Lower leg skin (tissue), 4 donors: ENCODE results near the gene IRF2. TPM values are rescaled to one million over a fixed set of nuclear protein-coding genes. Genes with fewer than 3 reads are reported as not detected.
A peak's percentile ranks its signal among the peaks of the same experiment; 100 is the strongest.

Experiments used
- DNase-seq, 2 donors: peaks; one replicate each; pipeline ENCODE4 v3.0.0-alpha.2; 2019; ENCODE audit warnings: low spot score in 2 of 2
- H3K4me3 ChIP-seq: fragments of 200-600 bp; sonication (generic); 2 replicates; pipeline ENCODE4 v1.5.1; 2017; ENCODE audit warnings: mild to moderate bottlenecking, low read depth; ENCODE audit not compliant: poor library complexity, severe bottlenecking
- POLR2A ChIP-seq, 2 donors: fragments of 450-650 bp; IDR thresholded peaks; one replicate each; pipeline ENCODE4 v1.6.1; 2016 to 2017; ENCODE audit warnings: antibody characterized with exemption in 2 of 2, mild to moderate bottlenecking in 1 of 2, moderate library complexity in 1 of 2
- WGBS, 2 donors: methylation state at CpG; one replicate each; pipeline ENCODE4 v1.1.5; 2018; 5-methylcytosine and 5-hydroxymethylcytosine counted together
- intact Hi-C: fragments of 100-400 bp; cut with DNase I; formaldehyde crosslinking; loops from one replicate; pipeline ENCODE4 v1.15.0; 2023; ENCODE audit warnings: low total_unique reads
- total RNA-seq, 4 donors: library from RNA; depleted of rRNA; stranded (reverse); fragments of >200 nt; gene quantifications; one replicate each; pipeline ENCODE4 v1.1.0, GENCODE V29; 2016
- TF ChIP-seq, protein P1 (sequence below), 3 donors: fragments of 450-650 bp; IDR thresholded peaks; one replicate each; pipeline ENCODE4 v1.5.1; 2016; ENCODE audit warnings: antibody characterized with exemption in 3 of 3, mild to moderate bottlenecking in 3 of 3, moderate library complexity in 2 of 3

IRF2 gene
- total RNA-seq, 4 donors from 2014 or later: 31.6 to 44.0 (median 38.4) TPM

DNA sequence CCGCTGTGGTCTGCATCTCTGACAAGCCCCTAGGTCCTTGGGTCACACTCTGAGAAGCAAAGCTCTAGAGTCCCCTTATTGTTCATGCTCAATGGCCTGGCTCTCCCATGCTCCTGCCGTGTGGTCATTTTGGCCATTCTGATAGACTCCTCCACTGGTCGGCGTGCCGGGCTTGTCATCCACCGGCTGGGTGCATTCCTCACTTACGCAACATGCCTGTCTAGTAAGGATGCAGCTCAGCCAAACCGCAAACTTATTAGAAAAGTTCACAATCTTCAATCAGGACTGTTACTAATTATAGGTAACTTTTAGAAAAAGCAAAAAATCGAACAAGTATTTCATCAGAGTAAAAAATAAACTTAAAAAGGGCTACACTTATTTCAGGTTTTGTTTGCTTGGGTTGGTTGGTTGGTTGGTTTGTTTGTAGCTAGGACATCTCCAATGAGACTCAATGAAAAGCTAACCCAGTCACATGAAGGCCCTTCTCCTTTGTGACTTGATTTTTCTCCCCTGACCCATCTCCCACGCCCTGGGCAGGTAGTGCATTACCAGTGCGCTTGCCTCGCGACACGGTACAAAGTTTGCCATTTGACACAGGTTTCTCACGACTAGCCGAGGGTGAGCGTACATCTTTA is 41.0 kb downstream of the IRF2 start:
- H3K4me3 ChIP-seq: no peak overlapping the region
- intact Hi-C loops: no loop called here
- WGBS, 2 donors: 90 to 96% methylated on average over 17 of the region's 17 CpGs
- no peak for TF ChIP-seq POLR2A (IDR thresholded peaks at IDR 0.05)
- TF ChIP-seq, protein P1, sequence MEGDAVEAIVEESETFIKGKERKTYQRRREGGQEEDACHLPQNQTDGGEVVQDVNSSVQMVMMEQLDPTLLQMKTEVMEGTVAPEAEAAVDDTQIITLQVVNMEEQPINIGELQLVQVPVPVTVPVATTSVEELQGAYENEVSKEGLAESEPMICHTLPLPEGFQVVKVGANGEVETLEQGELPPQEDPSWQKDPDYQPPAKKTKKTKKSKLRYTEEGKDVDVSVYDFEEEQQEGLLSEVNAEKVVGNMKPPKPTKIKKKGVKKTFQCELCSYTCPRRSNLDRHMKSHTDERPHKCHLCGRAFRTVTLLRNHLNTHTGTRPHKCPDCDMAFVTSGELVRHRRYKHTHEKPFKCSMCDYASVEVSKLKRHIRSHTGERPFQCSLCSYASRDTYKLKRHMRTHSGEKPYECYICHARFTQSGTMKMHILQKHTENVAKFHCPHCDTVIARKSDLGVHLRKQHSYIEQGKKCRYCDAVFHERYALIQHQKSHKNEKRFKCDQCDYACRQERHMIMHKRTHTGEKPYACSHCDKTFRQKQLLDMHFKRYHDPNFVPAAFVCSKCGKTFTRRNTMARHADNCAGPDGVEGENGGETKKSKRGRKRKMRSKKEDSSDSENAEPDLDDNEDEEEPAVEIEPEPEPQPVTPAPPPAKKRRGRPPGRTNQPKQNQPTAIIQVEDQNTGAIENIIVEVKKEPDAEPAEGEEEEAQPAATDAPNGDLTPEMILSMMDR (IDR thresholded peaks at IDR 0.05): no peak
- DNase-seq: no peak

DNA sequence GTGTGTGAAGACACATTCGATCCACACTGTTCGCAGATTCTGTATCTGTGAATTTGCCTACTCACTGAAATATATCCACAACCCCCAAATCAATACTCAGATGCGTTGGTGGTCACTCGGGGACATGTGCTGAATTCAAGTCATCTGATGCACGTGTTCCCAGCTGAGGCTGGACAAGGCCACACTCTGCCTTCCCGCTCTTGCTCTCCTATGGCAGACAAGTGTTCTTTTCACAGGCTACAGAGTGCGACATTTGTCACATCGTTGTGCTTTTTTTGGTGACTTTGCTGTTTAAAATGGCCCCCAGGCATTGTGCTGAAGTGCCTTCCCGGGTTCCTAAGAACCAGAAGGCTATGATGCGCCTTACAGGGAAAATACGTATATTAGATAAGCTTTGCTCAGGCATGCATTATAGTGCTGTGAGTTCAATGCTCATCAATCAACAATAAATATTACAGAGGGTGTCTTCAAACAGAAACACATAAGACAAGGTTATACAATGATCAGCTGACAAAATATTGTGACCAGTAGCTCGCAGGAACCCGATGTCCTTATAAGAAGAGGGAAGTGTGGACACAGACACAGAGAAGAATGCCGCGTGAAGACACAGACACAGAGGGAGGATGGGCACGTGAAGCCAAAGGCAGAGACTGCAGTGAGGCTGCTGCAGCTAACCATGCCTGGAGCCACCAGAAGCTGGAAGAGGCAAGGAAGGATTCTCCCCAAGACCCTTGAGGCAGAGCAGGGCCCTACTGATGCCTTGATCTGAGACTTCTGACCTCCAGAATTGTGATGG is 42.0 kb downstream of the IRF2 start:
- DNase-seq: peak in 1 of 2 donors; percentile 36
- 91 to 92% methylated on average over 16 of the region's 16 CpGs for WGBS, 2 donors
- intact Hi-C loops: no loop called here
- no peak overlapping the region for H3K4me3 ChIP-seq
- TF ChIP-seq POLR2A (IDR thresholded peaks at IDR 0.05): no peak
- TF ChIP-seq, protein P1 (IDR thresholded peaks at IDR 0.05): no peak

DNA sequence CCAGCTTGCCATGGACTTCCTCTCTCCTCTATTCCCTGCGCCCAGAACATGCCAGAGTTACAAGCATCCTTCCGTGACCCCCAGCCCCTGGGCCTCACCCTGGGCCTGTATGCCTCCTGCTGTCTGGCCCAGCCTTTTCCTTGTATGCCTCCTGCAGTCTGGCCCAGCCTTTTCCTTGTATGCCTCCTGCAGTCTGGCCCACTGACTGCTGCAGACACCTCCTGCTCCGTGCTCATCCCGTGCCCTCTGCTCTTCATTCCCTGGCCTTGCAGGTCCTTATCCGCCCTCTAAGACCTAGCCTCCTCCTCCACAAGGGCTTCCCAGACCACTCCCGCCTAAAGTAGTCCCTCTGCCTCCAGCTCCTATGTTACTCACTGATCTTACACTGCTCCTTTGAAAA is 44.2 kb downstream of the IRF2 start:
- no peak for DNase-seq
- intact Hi-C loops: no loop called here
- no peak overlapping the region for H3K4me3 ChIP-seq
- WGBS, 2 donors: 90 to 91% methylated on average over 6 of the region's 6 CpGs
- TF ChIP-seq, protein P1 (IDR thresholded peaks at IDR 0.05): no peak
- TF ChIP-seq POLR2A (IDR thresholded peaks at IDR 0.05): no peak

DNA sequence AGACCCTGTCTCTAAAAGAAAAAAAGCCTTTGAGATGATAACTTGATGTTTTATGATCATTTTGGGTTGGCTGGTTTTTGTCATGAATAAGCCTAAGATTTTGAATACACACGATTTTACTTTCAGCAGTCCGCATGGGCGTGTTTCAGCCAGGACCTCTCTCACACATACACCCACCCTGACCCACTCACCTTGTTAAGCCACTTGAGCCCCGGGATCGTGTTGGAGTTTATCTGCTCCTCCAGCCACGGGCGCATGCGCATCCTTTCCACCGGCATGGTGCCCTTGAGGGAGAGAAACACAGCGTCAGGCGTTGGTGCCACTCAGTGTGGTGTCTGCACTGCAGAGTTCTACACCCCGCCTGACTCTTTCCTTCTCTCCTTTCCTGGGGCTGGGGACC is 45.6 kb downstream of the IRF2 start:
- DNase-seq: no peak
- intact Hi-C loops: no loop called here
- no peak overlapping the region for H3K4me3 ChIP-seq
- TF ChIP-seq POLR2A (IDR thresholded peaks at IDR 0.05): no peak
- TF ChIP-seq, protein P1 (IDR thresholded peaks at IDR 0.05): no peak
- WGBS, 2 donors: 95 to 96% methylated on average over 12 of the region's 12 CpGs

DNA sequence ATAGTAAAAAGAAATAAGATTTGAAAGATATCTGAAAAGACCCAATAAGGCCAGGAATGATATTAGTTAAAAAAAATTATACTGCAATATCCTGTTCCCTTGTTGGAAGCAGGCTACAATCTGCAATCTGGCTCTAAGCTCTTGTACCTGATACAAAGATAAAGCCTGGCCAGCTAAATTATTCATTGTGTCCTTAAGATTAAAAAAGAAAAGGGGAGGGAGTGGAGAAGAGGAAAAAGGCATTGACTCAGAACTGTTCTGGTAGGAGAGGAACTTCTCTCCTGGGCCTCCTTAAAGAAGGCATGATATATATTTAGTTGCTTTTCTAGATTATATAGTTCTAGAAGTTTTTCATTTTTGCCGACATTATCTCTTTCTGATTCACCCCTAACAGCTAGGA is 46.7 kb downstream of the IRF2 start:
- WGBS, 2 donors: 50 to 56% methylated on average over 1 of the region's 1 CpG
- intact Hi-C loops: no loop called here
- H3K4me3 ChIP-seq: no peak overlapping the region
- TF ChIP-seq, protein P1 (IDR thresholded peaks at IDR 0.05): no peak
- no peak for TF ChIP-seq POLR2A (IDR thresholded peaks at IDR 0.05)
- DNase-seq: no peak
